GM21825 (cell line): Measurements from ENCODE around the gene CTNND1.

ENCODE experiments used
- ATAC-seq: cut with Tn5 transposase; IDR thresholded peaks from one replicate; pipeline ENCODE4 v1.9.1; 2021; ENCODE audit warnings: mild to moderate bottlenecking, moderate library complexity; ENCODE audit not compliant: unreplicated experiment

The CTNND1 gene

GRCh38 chr11:57763568-57763967, 2.0 kb downstream of the CTNND1 start:
- ATAC-seq, result no peak

GRCh38 chr11:57764021-57764420, 2.4 kb downstream of the CTNND1 start:
- no peak for ATAC-seq

GRCh38 chr11:57764566-57764965, 3.0 kb downstream of the CTNND1 start:
- ATAC-seq, result no peak

GRCh38 chr11:57764972-57765371, 3.4 kb downstream of the CTNND1 start:
- ATAC-seq, result no peak

GRCh38 chr11:57770793-57771192, 9.2 kb downstream of the CTNND1 start:
- ATAC-seq, result no peak

GRCh38 chr11:57771365-57771764, 9.8 kb downstream of the CTNND1 start:
- no peak for ATAC-seq

GRCh38 chr11:57772562-57772961, 11.0 kb downstream of the CTNND1 start:
- no peak for ATAC-seq

- ATAC-seq, result no peak
Measured at GRCh38 chr11:57773026-57773598, 11.5 kb downstream of the CTNND1 start.

- no peak for ATAC-seq
Measured at GRCh38 chr11:57775491-57775890, 13.9 kb downstream of the CTNND1 start.

- ATAC-seq, result no peak
Measured at GRCh38 chr11:57776031-57776521, 14.5 kb downstream of the CTNND1 start.

- no peak for ATAC-seq
Measured at GRCh38 chr11:57776577-57777210, 15.1 kb downstream of the CTNND1 start.

GRCh38 chr11:57777969-57778317, 16.3 kb downstream of the CTNND1 start:
- ATAC-seq, result no peak

- ATAC-seq, result no peak
Measured at GRCh38 chr11:57778318-57779037, 16.9 kb downstream of the CTNND1 start.

GRCh38 chr11:57779276-57779675, 17.7 kb downstream of the CTNND1 start:
- no peak for ATAC-seq

GRCh38 chr11:57781529-57781943, 19.9 kb downstream of the CTNND1 start:
- ATAC-seq, result no peak

GRCh38 chr11:57785072-57785471, 23.5 kb downstream of the CTNND1 start:
- no peak for ATAC-seq

- ATAC-seq, result no peak
Measured at GRCh38 chr11:57786436-57786835, 24.8 kb downstream of the CTNND1 start.

GRCh38 chr11:57787006-57787604, 25.5 kb downstream of the CTNND1 start:
- ATAC-seq, result no peak

GRCh38 chr11:57787920-57788702, 26.5 kb downstream of the CTNND1 start:
- ATAC-seq, result peak; percentile 46

- ATAC-seq, result no peak
Measured at GRCh38 chr11:57788703-57789088, 27.1 kb downstream of the CTNND1 start.
